ENCODE measurements around the gene WFIKKN1.

The WFIKKN1 gene

GRCh38 chr16:649631-650030 is 18.8 kb downstream of the WFIKKN1 start:
- no peak for TF ChIP-seq CTCF (IDR thresholded peaks at IDR 0.05; ENCODE audit: control extremely low read depth, extremely low read depth, low read depth, missing control alignments)
- DNase-seq (ENCODE audit: extremely low spot score) = no peak
- CTCF ChIA-PET = interaction anchor here (1.5 to 8.2 kb wide), 5 partner anchors 13 to 32 kb away, joined by 3 to 57 read pairs (median 8); partner anchors contain the start of genes METTL26, RHOT2 and STUB1
- POLR2A ChIA-PET = interaction anchor here (0.8 to 0.9 kb wide), 2 partner anchors 15 to 79 kb away, joined by 3 to 4 read pairs; no protein-coding TSS in a partner anchor

DNA sequence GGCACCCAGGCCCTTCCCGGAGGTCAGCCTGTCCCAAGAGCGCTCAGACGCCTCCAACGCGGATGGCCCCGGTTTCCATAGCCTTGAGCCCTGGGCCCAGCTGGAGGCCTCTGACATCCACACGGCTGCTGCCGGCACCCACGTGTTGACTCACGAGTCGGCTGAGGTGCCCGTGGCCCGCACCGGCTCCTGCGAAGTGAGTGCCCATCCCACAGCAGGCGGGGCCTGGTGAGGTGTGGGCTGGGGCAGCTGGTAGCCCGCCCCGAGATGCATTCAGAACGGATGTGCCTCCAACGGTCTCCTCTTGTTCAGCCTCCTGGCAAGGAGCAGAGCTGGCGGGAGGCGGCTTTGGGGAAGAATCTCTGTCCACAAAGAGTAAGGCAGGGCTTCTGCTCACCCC is 21.1 kb downstream of the WFIKKN1 start:
- no peak for TF ChIP-seq CTCF (IDR thresholded peaks at IDR 0.05; ENCODE audit: control extremely low read depth, extremely low read depth, low read depth, missing control alignments)
- POLR2A ChIA-PET = no interaction called here
- DNase-seq (ENCODE audit: extremely low spot score) = no peak
- CTCF ChIA-PET = interaction anchor here (1.0 to 8.2 kb wide), 3 partner anchors 8 to 268 kb away, joined by 3 to 57 read pairs (median 3); no protein-coding TSS in a partner anchor

DNA sequence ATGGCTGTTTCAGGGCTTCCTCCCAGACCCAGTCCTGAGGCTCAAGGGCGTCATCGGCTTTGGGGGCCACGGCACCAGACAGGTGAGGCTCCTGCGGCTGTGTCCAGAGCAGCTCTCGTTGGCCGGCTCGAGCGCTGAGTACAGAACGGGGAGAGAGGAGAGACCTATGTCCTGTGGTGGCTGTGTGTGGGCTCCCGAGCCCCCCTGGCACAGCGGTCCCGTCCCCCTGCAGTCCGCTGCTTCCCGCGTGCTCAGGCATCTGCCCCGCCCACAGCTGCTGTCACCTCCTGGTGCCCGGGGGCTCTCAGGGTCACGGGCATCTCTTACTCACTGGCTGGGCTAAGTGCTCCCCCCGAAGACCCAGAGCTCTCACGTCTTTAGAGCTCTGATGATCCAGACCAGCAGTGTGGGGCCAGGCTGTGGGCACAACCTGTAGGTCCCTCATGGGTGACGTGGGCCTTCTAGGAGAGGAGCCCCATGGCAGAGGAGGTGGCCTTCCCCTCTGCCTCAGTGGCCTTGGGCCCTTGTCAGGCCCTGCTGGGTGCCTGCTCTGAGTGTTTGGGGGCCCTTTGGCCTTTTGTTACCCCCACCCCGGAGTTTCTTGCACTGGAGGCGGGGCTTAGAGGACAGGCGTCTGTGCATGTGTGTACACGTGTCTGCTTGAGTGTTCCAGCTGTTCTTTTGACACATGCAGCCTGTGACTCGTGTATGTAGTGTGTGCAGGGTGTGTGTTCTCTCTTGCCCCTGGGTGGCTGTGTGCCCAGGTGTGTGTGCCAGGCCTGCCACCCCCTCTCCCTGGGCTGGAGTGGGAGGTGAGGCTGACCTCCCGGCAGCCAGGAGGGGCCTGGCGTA is 21.9 kb downstream of the WFIKKN1 start:
- ChIA-PET CTCF (interaction anchor here (1.0 to 8.2 kb wide), 3 partner anchors 9 to 269 kb away, joined by 3 to 57 read pairs (median 3); no protein-coding TSS in a partner anchor), POLR2A (no interaction called here)
- DNase-seq (ENCODE audit: extremely low spot score) = no peak
- no peak for TF ChIP-seq CTCF (IDR thresholded peaks at IDR 0.05; ENCODE audit: control extremely low read depth, extremely low read depth, low read depth, missing control alignments)

DNA sequence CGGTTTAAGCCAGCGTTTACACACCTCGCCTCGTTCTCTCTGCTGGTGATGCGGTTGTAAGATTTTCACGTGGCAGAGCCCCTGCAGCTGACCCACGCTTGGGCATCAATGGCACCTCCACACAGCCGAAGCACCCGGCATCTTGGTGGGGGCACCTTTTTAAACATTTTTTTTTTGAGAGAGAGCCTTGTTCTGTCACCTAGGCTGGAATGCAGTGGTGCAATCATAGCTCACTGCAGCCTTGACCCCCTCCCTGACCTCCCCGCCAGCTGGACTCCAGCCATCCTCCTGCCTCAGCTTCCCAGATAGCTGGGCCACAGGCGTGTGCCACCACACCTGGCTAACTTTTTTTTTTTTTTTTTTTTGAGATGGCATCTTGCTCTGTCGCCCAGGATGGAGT is 23.2 kb downstream of the WFIKKN1 start:
- no peak for DNase-seq (ENCODE audit: extremely low spot score)
- ChIA-PET POLR2A (no interaction called here), CTCF (interaction anchor here (0.8 to 8.2 kb wide), 2 partner anchors 8 to 13 kb away, joined by 3 to 57 read pairs; no protein-coding TSS in a partner anchor)
- no peak for TF ChIP-seq CTCF (IDR thresholded peaks at IDR 0.05; ENCODE audit: control extremely low read depth, extremely low read depth, low read depth, missing control alignments)

DNA sequence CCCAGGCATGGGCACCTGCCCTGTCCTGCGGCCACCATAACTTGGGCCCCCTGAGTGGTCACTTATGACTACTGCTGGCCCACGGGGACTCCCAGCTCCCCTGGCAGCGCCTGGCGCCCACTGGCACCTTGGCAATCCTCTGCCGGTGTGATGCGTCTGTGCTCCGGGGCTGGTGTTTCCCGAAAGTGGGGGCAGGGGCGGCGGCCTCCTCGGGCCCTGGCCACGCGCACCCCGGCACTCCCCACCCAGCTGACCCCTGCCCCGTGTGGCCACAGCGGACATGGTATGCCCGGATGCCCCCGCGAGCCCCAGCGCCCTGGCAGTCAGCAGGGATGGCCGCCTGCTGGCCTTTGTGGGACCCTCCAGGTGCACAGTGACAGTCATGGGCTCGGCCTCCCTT is 26.7 kb downstream of the WFIKKN1 start:
- ChIA-PET CTCF (interaction anchor here (1.1 to 1.2 kb wide), 2 partner anchors 10 kb away, joined by 3 to 6 read pairs; no protein-coding TSS in a partner anchor), POLR2A (no interaction called here)
- no peak for TF ChIP-seq CTCF (IDR thresholded peaks at IDR 0.05; ENCODE audit: control extremely low read depth, extremely low read depth, low read depth, missing control alignments)
- no peak for DNase-seq (ENCODE audit: extremely low spot score)

GRCh38 chr16:658679-659571 is 28.1 kb downstream of the WFIKKN1 start:
- ChIA-PET CTCF (interaction anchor here (0.8 to 7.3 kb wide), 4 partner anchors 8 to 23 kb away, joined by 3 to 57 read pairs (median 8); partner anchors contain the start of genes RHBDL1, RHOT2, STUB1 and WDR90), POLR2A (no interaction called here)
- DNase-seq (ENCODE audit: extremely low spot score) = no peak
- TF ChIP-seq CTCF (IDR thresholded peaks at IDR 0.05; ENCODE audit: control extremely low read depth, extremely low read depth, low read depth, missing control alignments) = no peak
